ENCODE data around the gene TMEM38A. TPM values are rescaled to one million over a fixed set of nuclear protein-coding genes. Genes with fewer than 3 reads are reported as not detected.
"Not testable (repeated sequence)": the region's sequence is repeated elsewhere in the genome, so short reads cannot be mapped to it uniquely, and the experiment has no call there.

Gene TMEM38A
- total and polyA plus RNA-seq, 4 donors: 3.1 to 6.2 (median 3.9) TPM

DNA sequence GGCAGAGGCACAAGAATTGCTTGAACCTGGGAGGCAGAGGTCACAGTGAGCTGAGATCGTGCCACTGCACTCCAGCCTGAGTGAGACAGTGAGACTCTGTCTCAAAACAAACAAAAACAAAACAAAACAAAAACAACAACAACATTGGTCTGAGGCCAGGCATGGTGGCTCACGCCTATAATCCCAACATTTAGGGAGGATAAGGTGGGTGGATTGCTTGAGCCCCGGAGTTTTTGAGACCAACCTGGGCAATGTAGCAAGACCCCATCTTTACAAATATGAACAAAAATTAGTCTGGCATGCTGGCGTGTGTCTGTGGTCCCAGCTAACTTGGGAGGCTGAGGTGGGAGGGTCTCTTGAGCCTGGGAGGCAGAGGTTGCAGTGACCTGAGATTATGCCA lies 42.7 kb downstream of the TMEM38A start:
- no peak overlapping the region for H3K27ac ChIP-seq (ENCODE audit: low read depth in 1 of 2, low read length in 2 of 2)
- H3K27me3 ChIP-seq (ENCODE audit: control insufficient read depth in 4 of 4, insufficient read depth in 4 of 4, low read length in 3 of 4): no peaks in the 10 kb centered on the region
- no peak overlapping the region for H3K9ac ChIP-seq (ENCODE audit: low read depth in 1 of 2, low read length in 2 of 2)
- no peak overlapping the region for H3K4me3 ChIP-seq (ENCODE audit: low read depth in 1 of 3, low read length in 3 of 3)
- 88% methylated on average over 4 of the region's 4 CpGs for WGBS
- H3K36me3 ChIP-seq (ENCODE audit: control insufficient read depth in 4 of 4, insufficient read depth in 3 of 4, low read depth in 1 of 4, low read length in 3 of 4): no peaks in the 10 kb centered on the region
- DNase-seq (ENCODE audit: low spot score): no peak
- peaks cover 2 to 6% (median 5%) of the 10 kb centered on the region in 4 donors for H3K4me1 ChIP-seq (ENCODE audit: control insufficient read depth in 4 of 4, insufficient read depth in 4 of 4, low read length in 3 of 4)
- TF ChIP-seq, protein P1, sequence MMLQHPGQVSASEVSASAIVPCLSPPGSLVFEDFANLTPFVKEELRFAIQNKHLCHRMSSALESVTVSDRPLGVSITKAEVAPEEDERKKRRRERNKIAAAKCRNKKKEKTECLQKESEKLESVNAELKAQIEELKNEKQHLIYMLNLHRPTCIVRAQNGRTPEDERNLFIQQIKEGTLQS (IDR thresholded peaks at IDR 0.05): no peak
- TF ChIP-seq, protein P2, sequence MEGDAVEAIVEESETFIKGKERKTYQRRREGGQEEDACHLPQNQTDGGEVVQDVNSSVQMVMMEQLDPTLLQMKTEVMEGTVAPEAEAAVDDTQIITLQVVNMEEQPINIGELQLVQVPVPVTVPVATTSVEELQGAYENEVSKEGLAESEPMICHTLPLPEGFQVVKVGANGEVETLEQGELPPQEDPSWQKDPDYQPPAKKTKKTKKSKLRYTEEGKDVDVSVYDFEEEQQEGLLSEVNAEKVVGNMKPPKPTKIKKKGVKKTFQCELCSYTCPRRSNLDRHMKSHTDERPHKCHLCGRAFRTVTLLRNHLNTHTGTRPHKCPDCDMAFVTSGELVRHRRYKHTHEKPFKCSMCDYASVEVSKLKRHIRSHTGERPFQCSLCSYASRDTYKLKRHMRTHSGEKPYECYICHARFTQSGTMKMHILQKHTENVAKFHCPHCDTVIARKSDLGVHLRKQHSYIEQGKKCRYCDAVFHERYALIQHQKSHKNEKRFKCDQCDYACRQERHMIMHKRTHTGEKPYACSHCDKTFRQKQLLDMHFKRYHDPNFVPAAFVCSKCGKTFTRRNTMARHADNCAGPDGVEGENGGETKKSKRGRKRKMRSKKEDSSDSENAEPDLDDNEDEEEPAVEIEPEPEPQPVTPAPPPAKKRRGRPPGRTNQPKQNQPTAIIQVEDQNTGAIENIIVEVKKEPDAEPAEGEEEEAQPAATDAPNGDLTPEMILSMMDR (IDR thresholded peaks at IDR 0.05; ENCODE audit: low read depth, low read length, missing input control): no peak
- TF ChIP-seq HNF4A (conservative IDR thresholded peaks at IDR 0.05): no peak
- TF ChIP-seq, protein P3, sequence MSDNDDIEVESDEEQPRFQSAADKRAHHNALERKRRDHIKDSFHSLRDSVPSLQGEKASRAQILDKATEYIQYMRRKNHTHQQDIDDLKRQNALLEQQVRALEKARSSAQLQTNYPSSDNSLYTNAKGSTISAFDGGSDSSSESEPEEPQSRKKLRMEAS (IDR thresholded peaks at IDR 0.05): no peak
- TF ChIP-seq YY1 (IDR thresholded peaks at IDR 0.05): no peak
- TF ChIP-seq FOXA1 (IDR thresholded peaks at IDR 0.05): no peak
- no peak for TF ChIP-seq TAF1 (conservative IDR thresholded peaks at IDR 0.05)
- no peak for TF ChIP-seq HNF4G (IDR thresholded peaks at IDR 0.05)
- TF ChIP-seq SP1 (IDR thresholded peaks at IDR 0.05): no peak
- TF ChIP-seq, protein P4, sequence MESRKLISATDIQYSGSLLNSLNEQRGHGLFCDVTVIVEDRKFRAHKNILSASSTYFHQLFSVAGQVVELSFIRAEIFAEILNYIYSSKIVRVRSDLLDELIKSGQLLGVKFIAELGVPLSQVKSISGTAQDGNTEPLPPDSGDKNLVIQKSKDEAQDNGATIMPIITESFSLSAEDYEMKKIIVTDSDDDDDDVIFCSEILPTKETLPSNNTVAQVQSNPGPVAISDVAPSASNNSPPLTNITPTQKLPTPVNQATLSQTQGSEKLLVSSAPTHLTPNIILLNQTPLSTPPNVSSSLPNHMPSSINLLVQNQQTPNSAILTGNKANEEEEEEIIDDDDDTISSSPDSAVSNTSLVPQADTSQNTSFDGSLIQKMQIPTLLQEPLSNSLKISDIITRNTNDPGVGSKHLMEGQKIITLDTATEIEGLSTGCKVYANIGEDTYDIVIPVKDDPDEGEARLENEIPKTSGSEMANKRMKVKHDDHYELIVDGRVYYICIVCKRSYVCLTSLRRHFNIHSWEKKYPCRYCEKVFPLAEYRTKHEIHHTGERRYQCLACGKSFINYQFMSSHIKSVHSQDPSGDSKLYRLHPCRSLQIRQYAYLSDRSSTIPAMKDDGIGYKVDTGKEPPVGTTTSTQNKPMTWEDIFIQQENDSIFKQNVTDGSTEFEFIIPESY (IDR thresholded peaks at IDR 0.05): no peak
- TF ChIP-seq RAD21 (IDR thresholded peaks at IDR 0.05): no peak
- no peak for TF ChIP-seq JUND (IDR thresholded peaks at IDR 0.05)
- no peak for TF ChIP-seq FOXA2 (IDR thresholded peaks at IDR 0.05)
- TF ChIP-seq NR2F2 (IDR thresholded peaks at IDR 0.05): no peak
- TF ChIP-seq EGR1 (IDR thresholded peaks at IDR 0.05; ENCODE audit: low read depth in 2 of 2): no peak
- H3K9me3 ChIP-seq (ENCODE audit: control insufficient read depth in 4 of 4, low read length in 3 of 4): no peaks in the 10 kb centered on the region

- H3K27me3 ChIP-seq (ENCODE audit: control insufficient read depth in 4 of 4, insufficient read depth in 4 of 4, low read length in 3 of 4); DNase-seq (ENCODE audit: low spot score); H3K9ac ChIP-seq (ENCODE audit: low read depth in 1 of 2, low read length in 2 of 2); H3K27ac ChIP-seq (ENCODE audit: low read depth in 1 of 2, low read length in 2 of 2); H3K4me1 ChIP-seq (ENCODE audit: control insufficient read depth in 4 of 4, insufficient read depth in 4 of 4, low read length in 3 of 4); H3K36me3 ChIP-seq (ENCODE audit: control insufficient read depth in 4 of 4, insufficient read depth in 3 of 4, low read depth in 1 of 4, low read length in 3 of 4); H3K4me3 ChIP-seq (ENCODE audit: low read depth in 1 of 3, low read length in 3 of 3); H3K9me3 ChIP-seq (ENCODE audit: control insufficient read depth in 4 of 4, low read length in 3 of 4): not testable (repeated sequence)
These were observed 49.9 kb downstream of the TMEM38A start for GRCh38 chr19:16710870-16711269.

DNA sequence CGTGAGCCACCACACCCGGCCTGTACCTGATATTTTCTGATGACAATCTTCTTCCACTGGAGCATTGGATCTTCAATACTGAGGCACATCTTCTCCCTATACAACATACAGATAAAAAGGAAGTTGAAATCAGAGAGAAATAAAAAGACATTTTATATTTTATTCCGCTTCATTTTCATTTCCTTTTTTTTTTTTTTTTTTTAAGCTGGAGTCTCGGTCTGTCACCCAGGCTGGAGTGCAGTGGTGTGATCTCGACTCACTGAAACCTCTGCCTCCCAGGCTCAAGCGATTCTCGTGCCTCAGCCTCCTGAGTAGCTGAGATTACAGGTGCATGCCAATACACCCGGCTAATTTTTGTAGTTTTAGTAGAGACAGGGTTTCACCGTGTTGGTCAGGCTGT lies 51.4 kb downstream of the TMEM38A start:
- not testable (repeated sequence) for H3K4me3 ChIP-seq (ENCODE audit: low read depth in 1 of 3, low read length in 3 of 3); DNase-seq (ENCODE audit: low spot score); H3K9me3 ChIP-seq (ENCODE audit: control insufficient read depth in 4 of 4, low read length in 3 of 4); H3K9ac ChIP-seq (ENCODE audit: low read depth in 1 of 2, low read length in 2 of 2); H3K36me3 ChIP-seq (ENCODE audit: control insufficient read depth in 4 of 4, insufficient read depth in 3 of 4, low read depth in 1 of 4, low read length in 3 of 4); H3K27ac ChIP-seq (ENCODE audit: low read depth in 1 of 2, low read length in 2 of 2); H3K27me3 ChIP-seq (ENCODE audit: control insufficient read depth in 4 of 4, insufficient read depth in 4 of 4, low read length in 3 of 4); H3K4me1 ChIP-seq (ENCODE audit: control insufficient read depth in 4 of 4, insufficient read depth in 4 of 4, low read length in 3 of 4)
- 76% methylated on average over 9 of the region's 9 CpGs for WGBS

Measured in liver (tissue), 9 donors.